ENCODE data around the gene LLGL2. TPM values are rescaled to one million over a fixed set of nuclear protein-coding genes. Genes with fewer than 3 reads are reported as not detected.

Gene LLGL2
- total RNA-seq, 4 donors from 2014 or later = 57.3 to 96.0 (median 79.6) TPM

DNA sequence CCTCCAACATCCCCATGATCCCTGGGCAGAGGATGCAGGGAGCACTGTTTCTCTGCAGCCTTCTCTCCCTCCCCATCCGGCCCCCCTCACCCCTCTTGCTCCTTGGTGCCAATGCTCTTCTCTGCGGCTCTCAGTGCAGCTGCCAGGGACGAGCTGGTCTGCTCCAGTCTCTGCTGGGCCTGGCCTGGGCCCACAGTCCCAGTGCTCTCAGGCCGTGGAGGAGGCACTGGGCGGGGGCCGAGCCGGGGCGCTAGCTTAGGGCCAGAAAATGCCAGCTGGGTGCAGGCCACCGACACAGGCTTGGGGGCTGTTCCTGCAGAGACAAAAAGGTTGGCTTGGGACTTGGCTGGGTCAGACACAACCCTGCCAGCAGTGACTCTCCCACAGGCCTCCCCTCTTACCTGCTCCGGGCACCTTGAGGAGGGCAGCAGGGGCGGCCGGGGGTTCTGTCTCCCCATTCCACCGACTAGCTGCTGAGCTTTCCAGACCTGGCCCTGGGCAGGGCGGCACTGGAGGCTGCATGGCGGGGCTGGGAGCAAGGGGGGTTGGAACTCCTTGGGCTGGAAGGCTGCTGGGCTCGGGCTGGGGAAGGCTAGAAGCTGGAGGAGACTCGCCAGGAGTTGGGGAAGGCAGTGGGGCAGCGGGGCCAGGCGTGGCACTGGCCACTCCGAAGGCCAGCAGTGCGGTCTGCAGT, 24.0 kb upstream of the LLGL2 start:
- no peak overlapping the region for H3K4me3 ChIP-seq (ENCODE audit: low read depth, poor library complexity, severe bottlenecking)
- DNase-seq (ENCODE audit: low spot score in 2 of 2) = no peak
- no peak for TF ChIP-seq POLR2A (IDR thresholded peaks at IDR 0.05)
- TF ChIP-seq, protein P1, sequence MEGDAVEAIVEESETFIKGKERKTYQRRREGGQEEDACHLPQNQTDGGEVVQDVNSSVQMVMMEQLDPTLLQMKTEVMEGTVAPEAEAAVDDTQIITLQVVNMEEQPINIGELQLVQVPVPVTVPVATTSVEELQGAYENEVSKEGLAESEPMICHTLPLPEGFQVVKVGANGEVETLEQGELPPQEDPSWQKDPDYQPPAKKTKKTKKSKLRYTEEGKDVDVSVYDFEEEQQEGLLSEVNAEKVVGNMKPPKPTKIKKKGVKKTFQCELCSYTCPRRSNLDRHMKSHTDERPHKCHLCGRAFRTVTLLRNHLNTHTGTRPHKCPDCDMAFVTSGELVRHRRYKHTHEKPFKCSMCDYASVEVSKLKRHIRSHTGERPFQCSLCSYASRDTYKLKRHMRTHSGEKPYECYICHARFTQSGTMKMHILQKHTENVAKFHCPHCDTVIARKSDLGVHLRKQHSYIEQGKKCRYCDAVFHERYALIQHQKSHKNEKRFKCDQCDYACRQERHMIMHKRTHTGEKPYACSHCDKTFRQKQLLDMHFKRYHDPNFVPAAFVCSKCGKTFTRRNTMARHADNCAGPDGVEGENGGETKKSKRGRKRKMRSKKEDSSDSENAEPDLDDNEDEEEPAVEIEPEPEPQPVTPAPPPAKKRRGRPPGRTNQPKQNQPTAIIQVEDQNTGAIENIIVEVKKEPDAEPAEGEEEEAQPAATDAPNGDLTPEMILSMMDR (IDR thresholded peaks at IDR 0.05) = no peak
- WGBS, 2 donors = 62 to 73% methylated on average over 13 to 16 of the region's 21 CpGs
- intact Hi-C loops (cut with DNase I; ENCODE audit: low total_unique reads) = no loop called here

DNA sequence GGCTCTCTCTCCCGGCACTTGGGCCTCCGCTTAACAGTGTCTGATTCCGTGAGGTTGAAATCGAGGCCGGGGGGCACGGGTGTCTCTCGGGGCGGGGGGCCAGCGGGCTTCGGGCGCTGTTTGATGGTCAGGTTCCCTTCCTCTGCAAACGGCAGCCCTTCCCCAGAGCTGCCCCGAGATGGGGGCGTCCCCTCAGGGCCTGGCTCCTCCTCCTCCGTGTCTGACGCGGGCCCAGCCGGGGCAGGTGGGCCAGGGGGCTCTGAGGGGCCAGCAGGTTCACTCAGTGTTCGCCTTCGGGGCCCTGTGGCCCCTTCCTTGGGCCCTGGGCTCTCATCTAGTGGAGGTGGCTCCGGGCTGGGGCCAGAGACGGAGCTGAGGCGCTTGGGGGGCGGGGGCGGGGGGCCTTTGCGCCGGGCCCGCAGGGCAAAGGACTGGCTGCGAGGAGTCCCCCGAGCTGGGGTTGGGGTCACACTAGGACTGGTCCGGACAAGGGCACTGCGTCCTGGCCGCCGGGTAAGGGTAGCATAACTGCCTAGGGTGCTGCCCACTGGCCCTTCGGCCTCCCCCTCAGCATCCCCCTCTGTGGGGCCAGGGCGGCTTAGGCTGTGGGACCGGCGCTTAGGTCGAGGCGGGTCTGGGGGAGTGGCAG, 23.3 kb upstream of the LLGL2 start:
- H3K4me3 ChIP-seq (ENCODE audit: low read depth, poor library complexity, severe bottlenecking) = no peak overlapping the region
- intact Hi-C loops (cut with DNase I; ENCODE audit: low total_unique reads) = no loop called here
- TF ChIP-seq, protein P1 (IDR thresholded peaks at IDR 0.05) = no peak
- TF ChIP-seq POLR2A (IDR thresholded peaks at IDR 0.05) = no peak
- 88 to 89% methylated on average over 30 to 34 of the region's 40 CpGs for WGBS, 2 donors
- no peak for DNase-seq (ENCODE audit: low spot score in 2 of 2)

DNA sequence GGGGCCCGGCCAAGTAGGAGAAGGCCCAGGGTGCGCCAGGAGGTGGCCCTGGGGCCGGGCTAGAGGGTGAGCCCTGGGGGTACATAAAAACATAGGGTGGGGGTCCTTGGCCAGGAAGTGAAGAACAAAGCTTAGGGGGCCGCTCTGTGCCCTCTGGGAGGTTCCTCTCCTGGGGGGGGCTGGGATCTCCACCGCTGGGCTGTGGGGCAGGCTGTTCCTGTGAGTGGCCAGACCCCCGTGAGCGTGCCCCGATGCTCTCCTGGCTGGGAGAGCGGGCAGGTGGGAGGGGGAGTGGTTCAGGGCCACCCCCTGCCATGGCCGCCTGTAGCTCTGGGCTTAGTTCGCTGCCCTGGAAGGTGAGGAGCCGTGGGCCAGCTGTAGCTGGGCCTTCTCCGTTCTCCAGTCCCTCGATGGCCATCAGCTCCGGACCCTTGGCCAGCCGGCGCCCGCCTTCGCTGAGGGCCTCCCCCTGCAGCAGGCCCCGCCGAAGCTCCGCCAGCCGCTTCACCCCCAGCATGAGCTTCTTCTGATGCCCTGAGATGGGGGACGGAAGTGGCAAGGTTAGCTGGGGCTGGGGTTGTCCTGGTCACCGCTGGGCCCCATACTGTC, 22.7 kb upstream of the LLGL2 start:
- intact Hi-C loops (cut with DNase I; ENCODE audit: low total_unique reads) = no loop called here
- no peak overlapping the region for H3K4me3 ChIP-seq (ENCODE audit: low read depth, poor library complexity, severe bottlenecking)
- TF ChIP-seq, protein P1 (IDR thresholded peaks at IDR 0.05) = no peak
- no peak for TF ChIP-seq POLR2A (IDR thresholded peaks at IDR 0.05)
- no peak for DNase-seq (ENCODE audit: low spot score in 2 of 2)
- 90 to 94% methylated on average over 23 to 25 of the region's 25 CpGs for WGBS, 2 donors

DNA sequence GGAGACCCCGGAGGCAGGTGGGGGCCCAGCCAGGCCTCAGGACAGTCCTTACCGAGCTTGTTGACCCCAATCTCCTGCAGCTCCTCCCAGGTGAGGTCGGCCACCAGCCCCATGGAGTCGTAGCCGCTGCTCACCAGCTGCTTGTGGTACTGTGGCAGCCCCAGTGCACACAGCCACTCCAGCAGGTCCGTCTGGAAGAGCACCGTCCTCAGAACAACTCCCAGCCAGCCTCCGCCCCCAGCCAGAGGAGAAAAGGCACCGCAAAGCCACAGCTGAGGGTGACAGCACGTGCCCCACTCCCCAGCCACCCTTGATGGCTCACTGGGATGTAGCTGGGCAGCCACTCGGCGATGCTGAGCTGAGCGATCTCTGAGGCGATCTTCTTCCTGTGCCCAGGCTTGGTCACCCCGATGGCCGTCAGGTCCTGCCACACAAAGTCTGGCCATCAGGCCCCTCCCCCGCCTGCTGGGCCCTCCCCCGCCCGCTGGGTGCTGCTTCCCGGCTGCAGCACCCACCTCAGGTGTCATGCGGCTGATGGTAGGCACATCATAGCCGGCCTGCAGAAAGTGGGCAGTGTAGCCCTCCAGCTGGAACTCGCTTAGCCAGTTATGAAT, 22.1 kb upstream of the LLGL2 start:
- no peak for DNase-seq (ENCODE audit: low spot score in 2 of 2)
- 82 to 88% methylated on average over 16 to 21 of the region's 23 CpGs for WGBS, 2 donors
- H3K4me3 ChIP-seq (ENCODE audit: low read depth, poor library complexity, severe bottlenecking) = no peak overlapping the region
- intact Hi-C loops (cut with DNase I; ENCODE audit: low total_unique reads) = no loop called here
- TF ChIP-seq POLR2A (IDR thresholded peaks at IDR 0.05) = no peak
- TF ChIP-seq, protein P1 (IDR thresholded peaks at IDR 0.05) = no peak

DNA sequence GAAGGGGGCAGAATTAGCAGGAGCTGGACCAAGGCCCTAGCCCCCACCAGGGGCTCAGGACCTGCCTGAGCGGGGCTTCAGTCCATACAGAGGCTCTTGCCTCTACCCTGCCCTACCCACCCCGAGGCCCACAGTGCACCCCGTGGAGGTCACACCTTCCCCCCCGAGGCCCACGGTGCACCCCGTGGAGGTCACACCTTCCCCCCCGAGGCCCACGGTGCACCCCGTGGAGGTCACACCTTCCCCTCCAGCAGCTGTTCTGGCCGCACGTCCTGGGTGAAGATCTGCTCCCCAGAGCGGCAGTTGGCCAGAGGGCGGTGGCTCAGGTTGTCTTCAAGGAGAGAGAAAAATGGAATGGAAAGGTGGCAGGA, 21.5 kb upstream of the LLGL2 start:
- TF ChIP-seq, protein P1 (IDR thresholded peaks at IDR 0.05) = no peak
- TF ChIP-seq POLR2A (IDR thresholded peaks at IDR 0.05) = no peak
- no peak for DNase-seq (ENCODE audit: low spot score in 2 of 2)
- no peak overlapping the region for H3K4me3 ChIP-seq (ENCODE audit: low read depth, poor library complexity, severe bottlenecking)
- intact Hi-C loops (cut with DNase I; ENCODE audit: low total_unique reads) = no loop called here
- WGBS, 2 donors = 64 to 75% methylated on average over 13 of the region's 13 CpGs
